HTR-8/SVneo (cell line): ENCODE measurements around the gene HPGDS.
"Not testable (repeated sequence)": the region's sequence is repeated elsewhere in the genome, so short reads cannot be mapped to it uniquely, and the experiment has no call there.

Source experiments
- DNase-seq: peaks from one replicate; pipeline ENCODE4 v3.0.0; 2011; ENCODE audit warnings: low spot score, mixed read lengths; ENCODE audit not compliant: insufficient read length
- FAIRE-seq: peaks from 2 replicates; lab custom pipeline; 2011; peaks lifted over from hg19 to GRCh38; lab: Jason Lieb, UNC

The HPGDS gene

GRCh38 chr4:94359221-94359620, 16.6 kb upstream of the HPGDS start:
- DNase-seq (no peak), FAIRE-seq (no peak)

DNA sequence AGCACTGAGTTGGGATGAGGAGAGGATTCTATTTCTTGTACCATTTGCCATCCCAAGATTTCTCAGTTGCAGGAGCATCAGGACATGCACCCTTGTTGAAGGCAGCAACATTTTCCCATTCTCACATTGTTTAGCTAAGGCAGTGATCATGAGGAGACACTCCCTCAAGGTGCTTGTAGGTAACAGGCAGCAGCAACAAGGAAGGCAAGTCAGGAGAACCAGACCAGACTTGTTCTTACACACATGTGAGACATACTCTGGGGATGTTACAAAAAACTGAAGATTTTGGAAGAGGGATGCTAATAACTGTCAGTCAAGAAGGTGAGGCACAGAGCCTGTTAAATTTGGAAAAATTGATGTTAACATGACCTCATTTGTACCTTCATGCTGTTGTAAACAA, 15.5 kb upstream of the HPGDS start:
- no peak for FAIRE-seq

DNA sequence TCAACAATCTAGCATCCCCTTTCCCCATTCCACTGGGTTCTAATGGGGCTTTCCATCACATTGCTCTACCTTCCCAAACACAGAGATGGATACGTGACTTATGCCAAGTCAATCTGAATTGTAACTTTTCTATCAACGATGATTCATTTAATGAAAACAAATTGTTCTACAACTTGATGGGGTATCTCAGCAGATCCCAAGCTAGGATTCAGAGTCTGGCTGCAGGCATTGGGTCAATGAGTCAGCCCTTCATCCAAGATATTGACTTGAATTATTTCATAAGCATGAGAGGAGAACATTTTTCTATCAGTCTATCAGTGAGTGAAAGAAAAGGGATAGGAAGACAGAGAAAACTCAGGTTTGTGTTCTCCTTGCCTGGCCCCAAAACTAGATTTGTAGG, 15.0 kb upstream of the HPGDS start:
- FAIRE-seq (no peak), DNase-seq (no peak)

More for the DNA sequence above, 15.5 kb upstream of the HPGDS start:
- no peak for DNase-seq

GRCh38 chr4:94356444-94356843, 13.8 kb upstream of the HPGDS start:
- FAIRE-seq (no peak), DNase-seq (no peak)

- DNase-seq = no peak
- FAIRE-seq = no peak
These were observed 11.8 kb upstream of the HPGDS start for GRCh38 chr4:94354474-94354896.

- FAIRE-seq (no peak), DNase-seq (no peak)
These were observed 10.4 kb upstream of the HPGDS start for GRCh38 chr4:94352996-94353395.

DNA sequence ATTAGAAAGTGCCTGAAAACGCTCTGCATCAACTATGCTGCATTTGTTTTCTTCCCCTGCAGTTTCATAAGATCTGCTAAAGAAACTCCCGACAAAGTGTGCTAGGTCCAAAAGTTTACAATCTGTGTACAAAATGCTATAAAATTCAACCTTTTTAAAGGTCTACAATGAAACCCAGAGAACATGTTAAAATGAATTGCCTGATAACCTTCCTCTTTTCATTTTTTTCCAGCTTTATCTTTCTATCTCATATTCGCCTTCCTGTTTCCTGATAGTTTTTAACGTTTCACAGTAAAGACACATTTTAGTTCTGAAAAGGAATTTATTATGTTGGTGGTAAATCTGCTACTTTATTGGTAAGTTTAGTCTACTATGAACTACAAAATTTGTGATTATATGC, 9.5 kb upstream of the HPGDS start:
- no peak for DNase-seq
- no peak for FAIRE-seq

DNA sequence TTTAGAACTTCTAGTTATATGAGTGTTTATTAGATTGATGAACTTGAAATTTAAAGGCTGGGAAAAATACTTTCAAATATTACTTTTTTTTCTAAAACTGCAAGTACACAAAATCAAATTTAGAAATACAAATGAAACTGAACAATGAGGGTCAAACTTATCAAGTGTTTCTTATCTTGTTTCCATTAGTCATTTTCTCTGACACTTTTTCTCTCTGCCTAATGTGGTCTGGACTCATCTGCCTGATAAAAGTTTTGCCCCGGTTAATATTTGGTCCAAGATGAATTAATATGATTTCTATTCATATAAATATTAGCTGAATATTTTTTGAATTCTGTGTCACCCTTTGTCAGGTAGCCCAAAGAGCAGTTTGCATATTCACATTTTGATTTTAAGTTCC, 8.7 kb upstream of the HPGDS start:
- DNase-seq (no peak), FAIRE-seq (no peak)

DNA sequence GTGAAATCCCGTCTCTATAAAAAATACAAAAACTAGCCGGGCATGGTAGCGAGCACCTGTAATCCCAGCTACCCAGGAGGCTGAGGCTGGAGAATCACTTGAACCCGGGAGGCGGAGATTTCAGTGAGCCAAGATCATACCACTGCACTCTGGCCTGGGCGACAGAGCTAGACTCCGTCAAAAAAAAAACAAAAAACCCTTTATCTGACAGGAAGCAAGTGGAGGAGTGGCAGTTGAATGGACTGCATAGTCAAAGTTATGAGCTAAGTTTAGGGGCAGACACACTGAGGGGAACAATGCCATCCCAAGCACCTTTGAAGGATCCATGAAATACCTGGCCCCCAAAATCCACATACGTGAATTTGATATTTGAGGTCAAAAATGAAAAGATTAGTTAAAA, 7.5 kb upstream of the HPGDS start:
- DNase-seq (no peak), FAIRE-seq (no peak)

DNA sequence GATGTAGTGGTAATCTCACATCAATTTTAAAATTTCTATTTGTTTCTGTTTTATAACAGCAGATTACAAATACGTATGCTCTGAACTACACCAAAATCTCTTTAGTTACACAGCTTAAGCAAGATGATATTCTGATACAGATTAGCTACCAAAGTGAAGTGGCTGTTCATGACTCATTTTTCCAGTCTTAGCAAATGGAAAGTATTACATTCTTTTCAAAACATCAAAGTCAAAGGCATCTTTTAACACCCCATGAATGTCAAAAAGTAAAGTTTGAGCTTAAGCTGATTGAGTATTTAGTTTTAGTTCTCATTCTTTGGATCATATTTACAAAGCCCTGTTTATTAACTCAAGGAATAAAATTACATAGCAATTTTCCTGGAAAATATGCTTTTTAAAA, 6.6 kb upstream of the HPGDS start:
- no peak for FAIRE-seq

DNA sequence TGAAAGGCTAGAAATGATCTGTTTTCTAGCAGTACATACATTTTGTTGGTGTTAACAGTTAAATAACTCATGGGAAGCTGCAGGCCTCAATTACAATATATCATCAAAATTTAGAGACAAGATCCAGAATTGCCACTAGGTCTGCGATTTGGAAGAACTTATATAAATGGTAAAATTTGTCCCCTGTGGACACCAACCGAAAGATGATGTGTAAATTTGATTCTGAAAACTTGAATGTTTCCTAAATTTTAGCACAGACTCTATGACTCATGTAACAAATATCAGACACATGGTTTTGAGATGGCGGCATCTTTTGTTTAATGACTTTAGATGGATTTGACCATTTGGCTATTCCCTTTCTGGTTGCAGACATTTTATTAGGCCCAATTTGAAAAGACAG, 6.0 kb upstream of the HPGDS start:
- DNase-seq = no peak
- FAIRE-seq = no peak

More for the DNA sequence above, 6.6 kb upstream of the HPGDS start:
- DNase-seq = no peak

DNA sequence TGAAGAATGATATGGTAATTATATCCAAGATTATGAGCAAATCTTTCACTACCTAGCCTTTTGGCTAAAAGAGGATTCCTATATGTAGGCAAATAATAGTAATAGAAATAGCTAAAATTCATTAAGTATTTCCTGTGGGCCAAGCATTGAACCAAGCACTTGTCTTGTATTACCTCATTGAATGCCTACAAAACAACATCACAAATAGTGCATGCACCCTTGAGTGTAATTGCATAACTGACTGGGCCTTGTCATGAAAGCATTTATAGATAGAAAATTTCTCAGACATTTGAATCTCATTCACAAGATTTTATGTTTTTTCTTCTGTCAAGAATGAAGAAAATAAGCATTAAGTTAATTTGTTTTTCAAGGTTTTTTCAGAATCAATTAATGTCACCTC, 3.9 kb upstream of the HPGDS start:
- FAIRE-seq = no peak

GRCh38 chr4:94345969-94346368, 3.3 kb upstream of the HPGDS start:
- FAIRE-seq (no peak), DNase-seq (no peak)

More for the DNA sequence above, 3.9 kb upstream of the HPGDS start:
- no peak for DNase-seq

GRCh38 chr4:94345266-94345665, 2.6 kb upstream of the HPGDS start:
- no peak for FAIRE-seq
- DNase-seq = no peak

GRCh38 chr4:94344457-94344856, 1.8 kb upstream of the HPGDS start:
- DNase-seq (no peak), FAIRE-seq (no peak)

- DNase-seq (no peak), FAIRE-seq (no peak)
These were observed 910 bp downstream of the HPGDS start for GRCh38 chr4:94341481-94342370.

DNA sequence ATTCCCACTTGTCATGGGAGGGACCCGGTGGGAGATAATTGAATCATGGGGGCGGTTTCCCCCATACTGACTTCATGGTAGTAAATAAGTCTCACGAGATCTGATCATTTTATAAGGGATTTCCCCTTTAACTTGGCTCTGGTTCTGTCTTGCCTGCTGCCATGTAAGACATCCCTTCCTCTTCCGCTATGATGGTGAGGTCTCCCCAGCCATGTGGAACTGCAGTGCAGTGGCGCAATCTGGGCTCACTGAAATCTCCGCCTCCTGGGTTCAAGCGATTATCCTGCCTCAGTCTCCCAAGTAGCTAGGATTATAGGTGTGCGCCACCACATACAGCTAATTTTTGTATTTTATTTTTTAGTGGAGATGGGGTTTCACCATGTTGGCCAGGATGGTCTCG, 2.9 kb downstream of the HPGDS start:
- no peak for DNase-seq
- FAIRE-seq = no peak

DNA sequence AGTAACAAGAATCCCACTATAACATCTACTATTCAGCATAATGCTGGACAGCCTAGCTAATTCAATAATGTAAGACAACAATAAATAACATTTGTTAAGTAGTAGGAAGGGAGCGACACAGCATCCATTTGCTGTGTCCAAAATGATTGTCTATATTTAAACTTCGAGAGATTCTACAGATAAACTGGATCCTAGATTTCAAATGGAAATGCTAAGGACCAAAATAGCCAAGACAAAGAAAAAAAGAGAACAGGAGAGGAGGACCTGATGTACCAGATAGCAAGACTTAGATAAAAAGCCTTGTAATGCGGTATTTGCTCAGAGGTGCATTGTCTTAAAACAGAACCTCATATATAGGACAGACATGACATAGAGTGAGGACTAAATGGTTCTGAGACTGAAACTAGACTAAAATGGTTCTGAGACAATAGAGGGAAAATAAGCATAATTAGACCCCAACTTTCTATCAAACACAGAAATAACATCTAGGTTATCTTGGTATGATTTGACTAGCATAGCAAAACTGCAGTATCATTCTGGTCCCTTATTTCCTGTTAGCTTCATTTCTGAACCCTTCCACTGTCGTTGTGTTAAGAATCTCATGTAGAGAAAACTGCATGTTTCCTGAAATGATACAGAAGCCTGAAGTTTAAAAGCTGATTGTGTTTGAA, 3.8 kb downstream of the HPGDS start:
- DNase-seq (no peak), FAIRE-seq (no peak)

GRCh38 chr4:94336791-94337190, 5.8 kb downstream of the HPGDS start:
- not testable (repeated sequence) for FAIRE-seq, DNase-seq

DNA sequence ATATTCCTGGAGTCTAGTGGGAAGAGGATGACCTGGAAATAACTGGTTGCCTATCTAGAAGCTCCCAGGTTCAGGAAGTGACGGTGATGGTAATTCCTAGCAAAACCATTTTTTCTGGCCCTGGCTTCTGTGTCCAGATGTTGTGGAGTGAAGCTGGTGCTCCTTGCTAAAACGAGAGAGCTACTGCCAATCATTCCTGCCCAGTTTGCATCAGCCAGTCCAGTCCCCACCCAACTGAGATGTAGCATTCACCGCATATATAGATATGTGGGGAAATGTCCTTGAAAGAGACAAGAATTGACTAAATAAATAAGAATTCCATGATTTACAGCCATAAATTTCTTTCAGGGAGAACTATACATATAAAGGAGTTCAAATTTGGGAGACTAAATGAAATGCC, 6.3 kb downstream of the HPGDS start:
- DNase-seq = no peak
- no peak for FAIRE-seq

DNA sequence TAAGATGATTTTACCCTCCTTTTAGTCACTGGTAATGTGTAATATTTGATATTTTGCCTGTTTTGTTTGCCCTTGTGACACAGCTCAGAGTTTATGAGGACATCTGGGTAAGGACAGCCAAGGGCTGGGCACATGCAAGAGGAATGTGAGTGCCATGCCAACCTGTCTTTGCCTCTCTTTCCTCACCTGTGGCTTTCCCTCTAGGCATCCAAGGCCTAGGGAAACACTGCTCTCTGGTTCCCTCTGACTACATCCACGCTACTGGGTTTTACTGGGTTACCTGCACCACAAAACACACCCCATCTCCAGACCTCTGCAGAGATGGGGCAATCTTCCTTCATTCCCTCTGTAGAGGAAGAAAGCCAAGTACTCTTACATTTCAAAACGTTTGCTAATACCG, 7.7 kb downstream of the HPGDS start:
- no peak for DNase-seq
- no peak for FAIRE-seq

DNA sequence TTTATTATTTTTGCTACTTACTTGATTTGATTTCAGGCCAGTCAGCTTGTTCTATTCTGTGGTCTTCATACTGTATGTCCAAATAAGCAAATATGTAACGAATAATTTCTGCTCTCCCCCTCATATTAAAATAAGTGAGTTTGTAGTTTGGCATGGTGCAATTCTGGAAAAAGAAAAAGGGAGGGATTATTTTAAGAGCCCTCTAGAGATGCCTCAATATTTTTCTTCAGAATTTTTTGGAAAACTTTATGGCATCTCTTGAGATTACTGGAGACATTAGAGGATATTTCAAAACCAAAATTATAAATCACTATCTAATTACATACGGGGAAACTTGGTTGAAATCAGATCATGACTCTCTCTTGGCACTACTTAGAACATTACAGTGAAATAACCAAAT, 8.2 kb downstream of the HPGDS start:
- no peak for FAIRE-seq
- no peak for DNase-seq
